ENCODE results near the gene HYAL2. TPM values are rescaled to one million over a fixed set of nuclear protein-coding genes. Genes with fewer than 3 reads are reported as not detected.

The HYAL2 gene
- total and polyA plus RNA-seq, 9 of the 15 experiments (the other 6 are each of a cell fraction or from before 2014, with no cell fraction given) = 0.36 to 22.7 (median 11.4) TPM; not detected in 1

- TF ChIP-seq, protein P1, sequence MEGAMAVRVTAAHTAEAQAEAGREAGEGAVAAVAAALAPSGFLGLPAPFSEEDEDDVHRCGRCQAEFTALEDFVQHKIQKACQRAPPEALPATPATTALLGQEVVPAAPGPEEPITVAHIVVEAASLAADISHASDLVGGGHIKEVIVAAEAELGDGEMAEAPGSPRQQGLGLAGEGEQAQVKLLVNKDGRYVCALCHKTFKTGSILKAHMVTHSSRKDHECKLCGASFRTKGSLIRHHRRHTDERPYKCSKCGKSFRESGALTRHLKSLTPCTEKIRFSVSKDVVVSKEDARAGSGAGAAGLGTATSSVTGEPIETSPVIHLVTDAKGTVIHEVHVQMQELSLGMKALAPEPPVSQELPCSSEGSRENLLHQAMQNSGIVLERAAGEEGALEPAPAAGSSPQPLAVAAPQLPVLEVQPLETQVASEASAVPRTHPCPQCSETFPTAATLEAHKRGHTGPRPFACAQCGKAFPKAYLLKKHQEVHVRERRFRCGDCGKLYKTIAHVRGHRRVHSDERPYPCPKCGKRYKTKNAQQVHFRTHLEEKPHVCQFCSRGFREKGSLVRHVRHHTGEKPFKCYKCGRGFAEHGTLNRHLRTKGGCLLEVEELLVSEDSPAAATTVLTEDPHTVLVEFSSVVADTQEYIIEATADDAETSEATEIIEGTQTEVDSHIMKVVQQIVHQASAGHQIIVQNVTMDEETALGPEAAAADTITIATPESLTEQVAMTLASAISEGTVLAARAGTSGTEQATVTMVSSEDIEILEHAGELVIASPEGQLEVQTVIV (CRISPR knock-in tag; IDR thresholded peaks at IDR 0.05; ENCODE audit: borderline replicate concordance) = no peak
- TF ChIP-seq HCFC1 (IDR thresholded peaks at IDR 0.05; ENCODE audit: low read depth, low read length) (peak; percentile 98), NR3C1 (CRISPR knock-in tag; IDR thresholded peaks at IDR 0.05) (no peak), ELF1 (tag; IDR thresholded peaks at IDR 0.05) (peak; percentile 97), PHF20 (IDR thresholded peaks at IDR 0.05; ENCODE audit: partially characterized antibody) (peak; percentile 70), ZNF134 (CRISPR knock-in tag; conservative IDR thresholded peaks at IDR 0.05) (peak; percentile 70; the same call in 1 of the 2 replicates), KLF10 (CRISPR knock-in tag; IDR thresholded peaks at IDR 0.05) (no peak), ZNF76 (CRISPR knock-in tag; IDR thresholded peaks at IDR 0.05; ENCODE audit: borderline replicate concordance) (peak; percentile 75; the same call in 1 of the 2 replicates), SAFB2 (IDR thresholded peaks at IDR 0.05; ENCODE audit: borderline replicate concordance, low read depth, low read length, severe bottlenecking) (no peak), EP400 (IDR thresholded peaks at IDR 0.05) (peak; percentile 65), ZNF395 (CRISPR knock-in tag; IDR thresholded peaks at IDR 0.05) (peak; percentile 93), ZNF830 (CRISPR knock-in tag; IDR thresholded peaks at IDR 0.05) (no peak), ZNF584 (CRISPR knock-in tag; IDR thresholded peaks at IDR 0.05; ENCODE audit: low read depth) (peak; percentile 67; the same call in 1 of the 2 replicates), ZNF239 (CRISPR knock-in tag; IDR thresholded peaks at IDR 0.05) (no peak), FOXK1 (CRISPR knock-in tag; IDR thresholded peaks at IDR 0.05; ENCODE audit: borderline replicate concordance) (peak; percentile 72; the same call in 1 of the 2 replicates), ZFX (CRISPR knock-in tag; IDR thresholded peaks at IDR 0.05) (peak; percentile 75), THRA (IDR thresholded peaks at IDR 0.05) (no peak), ELF2 (CRISPR knock-in tag; IDR thresholded peaks at IDR 0.05) (peak; percentile 95), TCFL5 (CRISPR knock-in tag; conservative IDR thresholded peaks at IDR 0.05) (no peak), TEAD1 (CRISPR knock-in tag; IDR thresholded peaks at IDR 0.05) (0 out of 4 replicates have a peak, but pooled peaks of 1 of the 2 experiments have one; percentile 62), HMG20A (CRISPR knock-in tag; conservative IDR thresholded peaks at IDR 0.05) (no peak), HMGN3 (IDR thresholded peaks at IDR 0.05; ENCODE audit: borderline replicate concordance, extremely low read depth, insufficient read length, low read depth, low read length) (peak; percentile 55), ASH1L (IDR thresholded peaks at IDR 0.05; ENCODE audit: borderline replicate concordance, low read depth, partially characterized antibody) (peak; percentile 70), ERF (CRISPR knock-in tag; IDR thresholded peaks at IDR 0.05) (peak; percentile 60; the same call in 1 of the 2 replicates)
Observed at GRCh38 chr3:50350527-50351322, 28.2 kb upstream of the HYAL2 start, which contains the start of the genes CYB561D2 and NPRL2 (continued).
